PC-3 (cell line): ENCODE measurements around the gene STX1A. TPM values are rescaled to one million over a fixed set of nuclear protein-coding genes. Genes with fewer than 3 reads are reported as not detected.

Experiments
- ATAC-seq: fragments of 200-7000 bp; cut with Tn5 transposase; 2 replicates; pipeline ENCODE4 v1.9.1; 2020; ENCODE audit warnings: mild to moderate bottlenecking, moderate library complexity
- BruUV-seq: library from RNA; stranded (reverse); fragments of 400-500 nt; replicated peaks from 2 replicates; lab custom pipeline; 2021; lab: Mats Ljungman, UMichigan
- CTCF ChIA-PET: fragments of 300-600 bp; sonication (Branson Sonifier 250); formaldehyde crosslinking; loops from one replicate; lab custom pipeline; 2022; ENCODE audit warnings: antibody characterized with exemption; lab: Charles Lee
- POLR2A ChIA-PET: fragments of 300-600 bp; sonication (Branson Sonifier 250); formaldehyde crosslinking; loops from one replicate; lab custom pipeline; 2022; ENCODE audit warnings: antibody characterized with exemption; ENCODE audit not compliant: unreplicated experiment; lab: Charles Lee
- DNase-seq: peaks from one replicate; pipeline ENCODE4 v3.0.0-alpha.2; 2015
- H2AFZ ChIP-seq: fragments of 300-600 bp; sonication (generic); 2 replicates; pipeline ENCODE4 v1.6.0; 2016; ENCODE audit warnings: antibody characterized with exemption, low read length
- H3F3A ChIP-seq: fragments of 300-600 bp; sonication (generic); one replicate; pipeline ENCODE4 v1.6.0; 2017; ENCODE audit warnings: antibody characterized with exemption, low read length, control low read depth, mild to moderate bottlenecking; ENCODE audit not compliant: unreplicated experiment
- H3K27ac ChIP-seq: fragments of 300-600 bp; sonication (generic); 2 replicates; pipeline ENCODE4 v1.5.1; 2016; ENCODE audit warnings: mild to moderate bottlenecking, low read length
- H3K27me3 ChIP-seq: fragments of 300-600 bp; sonication (generic); 2 replicates; pipeline ENCODE4 v1.6.1; 2016; ENCODE audit warnings: low read length, mixed read lengths
- H3K36me3 ChIP-seq: fragments of 300-600 bp; sonication (generic); 2 replicates; pipeline ENCODE4 v1.6.1; 2016; ENCODE audit warnings: low read depth, mixed run types, low read length, mixed read lengths
- H3K4me1 ChIP-seq: fragments of 300-600 bp; sonication (generic); 2 replicates; pipeline ENCODE4 v1.5.1; 2016; ENCODE audit warnings: low read length; ENCODE audit not compliant: insufficient read depth
- H3K4me2 ChIP-seq: fragments of 300-600 bp; sonication (generic); 2 replicates; pipeline ENCODE4 v1.6.0; 2016; ENCODE audit warnings: low read length
- H3K4me3 ChIP-seq: fragments of 300-600 bp; sonication (generic); 2 replicates; pipeline ENCODE4 v1.5.1; 2016; ENCODE audit warnings: mild to moderate bottlenecking, low read length, mixed read lengths
- H3K79me2 ChIP-seq: fragments of 300-600 bp; sonication (generic); 2 replicates; pipeline ENCODE4 v1.6.1; 2017; ENCODE audit warnings: low read length, mixed read lengths
- H3K9ac ChIP-seq: fragments of 300-600 bp; sonication (generic); 2 replicates; pipeline ENCODE4 v1.6.0; 2016; ENCODE audit warnings: mild to moderate bottlenecking, low read length
- H3K9me2 ChIP-seq: fragments of 300-600 bp; sonication (generic); replicated peaks from 2 replicates; pipeline ENCODE4 v1.6.1; 2016; ENCODE audit warnings: mixed run types, low read length, mixed read lengths
- H3K9me3 ChIP-seq: fragments of 300-600 bp; sonication (generic); 2 replicates; pipeline ENCODE4 v1.6.1; 2016; ENCODE audit warnings: low read length, mixed read lengths
- H4K20me1 ChIP-seq: fragments of 300-600 bp; sonication (generic); 2 replicates; pipeline ENCODE4 v1.6.1; 2016; ENCODE audit warnings: low read length, mixed read lengths
- EZH2 ChIP-seq: fragments of 300-600 bp; sonication (generic); IDR thresholded peaks from one replicate; pipeline ENCODE4 v1.6.1; 2017; ENCODE audit warnings: antibody characterized with exemption, mild to moderate bottlenecking, low read length; ENCODE audit not compliant: unreplicated experiment
- EZH2phosphoT487 ChIP-seq: fragments of 300-600 bp; sonication (generic); IDR thresholded peaks from 2 replicates; pipeline ENCODE4 v1.6.1; 2018; ENCODE audit warnings: mild to moderate bottlenecking, antibody characterized with exemption, low read length, borderline replicate concordance
- intact Hi-C: fragments of 100-400 bp; cut with micrococcal nuclease; formaldehyde crosslinking; loops from 2 replicates; pipeline ENCODE4 v1.9.0; 2023
- total RNA-seq: library from RNA; depleted of rRNA; stranded (reverse); fragments of >200 nt; gene quantifications from 2 replicates; pipeline ENCODE4 v1.2.3, GENCODE V29; 2014
- TF ChIP-seq, protein P1 (sequence below): fragments of 300-600 bp; sonication (generic); conservative IDR thresholded peaks from 2 replicates; pipeline ENCODE4 v1.5.1; 2017; ENCODE audit warnings: antibody characterized with exemption, low read depth, mild to moderate bottlenecking, low read length

STX1A gene
- total RNA-seq, 1 experiment from 2014 or later = 145 TPM

DNA sequence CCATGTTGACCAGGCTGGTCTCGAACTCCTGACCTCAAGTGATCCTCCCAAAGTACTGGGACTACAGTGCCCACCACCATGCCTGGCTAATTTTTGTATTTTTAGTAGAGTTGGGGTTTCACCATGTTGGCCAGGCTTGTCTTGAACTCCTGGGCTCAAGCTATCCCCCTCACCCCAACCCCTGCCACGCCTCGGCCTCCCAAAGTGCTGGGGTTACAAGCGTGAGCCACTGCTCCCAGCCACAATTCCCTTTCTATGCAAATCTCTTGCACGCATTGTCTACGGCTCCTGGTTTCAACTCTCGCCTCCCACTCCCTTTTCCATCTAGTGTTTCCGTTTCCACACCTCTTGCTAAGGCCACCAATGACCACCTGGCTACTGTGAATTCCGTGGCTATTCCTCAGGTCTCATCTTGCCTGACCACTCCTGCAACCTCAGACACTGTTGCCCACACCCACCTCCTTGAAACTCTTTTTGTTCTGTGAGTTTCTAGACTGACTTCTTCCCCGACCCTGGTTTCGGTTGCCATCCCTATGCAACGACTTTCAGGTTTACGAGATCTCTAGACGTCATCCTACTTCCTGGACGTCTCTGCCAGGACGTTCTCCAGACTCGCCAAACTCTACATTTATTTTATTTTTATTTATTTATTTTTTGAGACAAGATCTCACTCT is 47.2 kb upstream of the STX1A start:
- ATAC-seq = no peak
- Histone ChIP-seq H3K9me2 (no peaks in the 10 kb centered on the region), H3K4me3 (no peak overlapping the region), H3K27ac (no peak overlapping the region), H3K9me3 (no peaks in the 10 kb centered on the region), H3K79me2 (peaks cover 16% of the 10 kb centered on the region), H4K20me1 (no peaks in the 10 kb centered on the region), H3K4me2 (no peak overlapping the region), H3K9ac (no peak overlapping the region), H3K4me1 (peaks cover 20% of the 10 kb centered on the region; the same call in 1 of the 2 replicates), H3K27me3 (no peaks in the 10 kb centered on the region), H3F3A (no peaks in the 10 kb centered on the region), H2AFZ (no peak overlapping the region), H3K36me3 (no peaks in the 10 kb centered on the region)
- DNase-seq = no peak
- POLR2A ChIA-PET = no interaction called here
- CTCF ChIA-PET = no interaction called here
- TF ChIP-seq EZH2phosphoT487 (no peak), EZH2 (no peak)
- TF ChIP-seq, protein P1, sequence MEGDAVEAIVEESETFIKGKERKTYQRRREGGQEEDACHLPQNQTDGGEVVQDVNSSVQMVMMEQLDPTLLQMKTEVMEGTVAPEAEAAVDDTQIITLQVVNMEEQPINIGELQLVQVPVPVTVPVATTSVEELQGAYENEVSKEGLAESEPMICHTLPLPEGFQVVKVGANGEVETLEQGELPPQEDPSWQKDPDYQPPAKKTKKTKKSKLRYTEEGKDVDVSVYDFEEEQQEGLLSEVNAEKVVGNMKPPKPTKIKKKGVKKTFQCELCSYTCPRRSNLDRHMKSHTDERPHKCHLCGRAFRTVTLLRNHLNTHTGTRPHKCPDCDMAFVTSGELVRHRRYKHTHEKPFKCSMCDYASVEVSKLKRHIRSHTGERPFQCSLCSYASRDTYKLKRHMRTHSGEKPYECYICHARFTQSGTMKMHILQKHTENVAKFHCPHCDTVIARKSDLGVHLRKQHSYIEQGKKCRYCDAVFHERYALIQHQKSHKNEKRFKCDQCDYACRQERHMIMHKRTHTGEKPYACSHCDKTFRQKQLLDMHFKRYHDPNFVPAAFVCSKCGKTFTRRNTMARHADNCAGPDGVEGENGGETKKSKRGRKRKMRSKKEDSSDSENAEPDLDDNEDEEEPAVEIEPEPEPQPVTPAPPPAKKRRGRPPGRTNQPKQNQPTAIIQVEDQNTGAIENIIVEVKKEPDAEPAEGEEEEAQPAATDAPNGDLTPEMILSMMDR = no peak
- no TSS peak for BruUV-seq
- intact Hi-C loops = no loop called here

DNA sequence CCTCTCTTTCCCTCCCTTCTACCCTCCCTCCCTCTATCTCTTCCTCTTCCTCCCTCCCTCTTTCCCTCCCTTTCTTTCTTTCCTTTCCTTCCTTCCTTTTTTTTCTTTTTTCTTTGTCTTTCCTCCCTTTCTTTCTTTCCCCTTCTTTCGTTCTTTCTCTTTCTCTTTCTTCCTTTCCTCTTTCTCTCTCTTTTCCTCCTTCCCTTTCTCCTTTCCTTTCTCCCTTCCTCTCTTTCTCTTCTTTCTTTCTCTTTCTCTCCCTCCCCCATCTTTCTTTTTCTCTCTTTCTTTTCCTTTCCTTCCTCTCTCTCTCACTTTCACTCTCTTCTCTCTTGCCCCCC is 43.2 kb upstream of the STX1A start:
- DNase-seq = no peak
- ATAC-seq = no peak
- Histone ChIP-seq H3K9ac (no peak overlapping the region), H3K4me3 (no peak overlapping the region), H3K79me2 (no peaks in the 10 kb centered on the region), H3K27me3 (no peaks in the 10 kb centered on the region), H3K9me2 (no peaks in the 10 kb centered on the region), H3F3A (no peaks in the 10 kb centered on the region), H2AFZ (no peak overlapping the region), H3K9me3 (no peaks in the 10 kb centered on the region), H3K4me1 (no peaks in the 10 kb centered on the region), H3K27ac (no peak overlapping the region), H4K20me1 (no peaks in the 10 kb centered on the region), H3K36me3 (no peaks in the 10 kb centered on the region), H3K4me2 (no peak overlapping the region)
- ChIA-PET POLR2A (no interaction called here), CTCF (no interaction called here)
- no TSS peak for BruUV-seq
- intact Hi-C loops = no loop called here
- no peak for TF ChIP-seq EZH2
- no peak for TF ChIP-seq EZH2phosphoT487
- TF ChIP-seq, protein P1 = no peak

DNA sequence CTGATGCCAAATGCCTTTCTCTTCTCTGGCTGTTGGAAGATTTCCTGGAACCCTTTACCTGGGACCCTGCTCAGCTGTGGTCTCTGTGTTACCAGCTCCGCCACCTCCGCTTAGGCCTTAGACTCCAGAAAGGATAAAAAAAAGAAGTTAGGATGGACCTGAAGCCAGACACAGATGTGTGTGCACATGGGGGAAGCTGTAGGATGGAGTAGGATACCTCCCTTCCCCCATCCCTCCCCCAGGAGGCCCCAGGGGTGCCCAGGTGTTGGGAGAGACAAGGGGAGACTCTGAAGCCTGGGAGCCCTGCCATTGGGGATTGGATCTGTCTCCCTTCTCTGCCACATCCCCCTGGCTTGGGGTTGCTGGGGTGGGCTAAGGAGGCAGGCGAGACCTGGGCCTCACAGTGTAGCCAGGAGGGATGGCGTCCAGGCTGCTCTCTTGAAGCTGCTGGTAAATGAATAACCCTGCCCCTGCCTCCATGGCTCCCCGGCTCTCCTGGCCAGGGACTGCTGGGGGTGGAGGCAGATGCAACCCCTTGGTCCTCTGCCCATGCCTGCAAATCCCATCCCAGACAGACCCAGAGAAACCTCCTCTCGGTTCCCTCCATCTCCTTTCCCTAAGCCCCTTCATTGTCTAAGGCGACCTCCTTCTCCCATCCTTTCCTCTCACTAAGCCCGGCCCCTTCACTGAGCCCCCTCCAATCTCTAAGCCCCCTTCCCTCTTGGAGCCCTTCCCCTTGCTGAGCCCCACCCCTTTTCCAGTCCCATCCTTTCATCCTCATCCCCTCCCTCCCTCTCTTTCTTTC is 42.6 kb upstream of the STX1A start:
- H3K79me2 ChIP-seq = no peaks in the 10 kb centered on the region
- DNase-seq = no peak
- ChIA-PET POLR2A (no interaction called here), CTCF (no interaction called here)
- TF ChIP-seq EZH2 (no peak), EZH2phosphoT487 (no peak)
- TF ChIP-seq, protein P1 = no peak
- no TSS peak for BruUV-seq
- no peaks in the 10 kb centered on the region for H3K36me3 ChIP-seq
- H3K4me1 ChIP-seq = no peaks in the 10 kb centered on the region
- H3K4me3 ChIP-seq = no peak overlapping the region
- H3K27ac ChIP-seq = no peak overlapping the region
- no peaks in the 10 kb centered on the region for H3K9me2 ChIP-seq
- intact Hi-C loops = no loop called here
- no peak overlapping the region for H3K9ac ChIP-seq
- no peaks in the 10 kb centered on the region for H3K9me3 ChIP-seq
- H3K4me2 ChIP-seq = no peak overlapping the region
- ATAC-seq = no peak
- no peaks in the 10 kb centered on the region for H4K20me1 ChIP-seq
- no peaks in the 10 kb centered on the region for H3K27me3 ChIP-seq
- H2AFZ ChIP-seq = no peak overlapping the region
- H3F3A ChIP-seq = no peaks in the 10 kb centered on the region
